SH-SY5Y (cell line): ENCODE data around the gene STAT5B.

Experiments used
- GATA2 ChIP-seq: IDR thresholded peaks from 2 replicates; pipeline ENCODE4 v1.6.1; 2011; ENCODE audit warnings: mild to moderate bottlenecking, low read depth, low read length
- GATA3 ChIP-seq: IDR thresholded peaks from 2 replicates; pipeline ENCODE4 v1.6.1; 2011; ENCODE audit warnings: low read depth, mild to moderate bottlenecking, low read length, moderate library complexity

DNA sequence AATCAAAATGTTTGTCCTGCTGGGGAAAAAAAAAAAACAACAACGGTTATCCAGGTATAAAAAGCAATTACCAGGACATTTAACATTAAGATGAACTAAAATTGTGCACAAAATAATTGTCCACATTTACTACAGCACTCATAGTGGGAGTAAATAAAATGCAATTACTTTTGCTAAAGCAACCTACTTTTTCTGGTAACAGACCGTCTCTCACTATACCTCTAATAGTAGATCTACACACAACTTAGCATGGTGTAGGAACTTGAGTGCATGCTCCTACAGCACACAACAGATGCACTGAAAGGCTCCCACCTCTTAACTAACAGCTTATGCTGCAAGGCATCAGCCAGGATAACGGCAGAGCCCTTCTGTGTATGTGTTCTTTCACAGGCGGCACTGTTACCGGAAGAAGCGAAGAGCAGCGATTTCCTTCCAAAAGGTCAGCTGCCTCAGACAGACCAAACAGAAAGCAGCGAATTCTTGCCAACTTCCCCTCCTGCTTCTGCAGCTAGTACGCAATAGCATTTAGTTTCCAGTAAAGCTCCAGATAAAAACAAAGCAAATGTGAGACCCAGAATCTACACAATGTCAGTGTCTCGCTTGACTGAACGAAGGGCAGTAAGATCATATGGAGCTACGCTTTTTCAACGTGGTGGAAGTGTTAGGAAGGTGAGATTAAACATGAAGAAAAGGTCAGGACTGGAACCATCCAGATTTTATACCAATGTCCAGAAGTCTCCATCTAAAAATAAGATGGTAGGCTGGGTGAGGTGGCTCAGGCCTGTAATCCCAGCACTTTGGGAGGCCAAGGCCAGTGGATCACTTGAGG is 27.6 kb downstream of the STAT5B start:
- no peak for TF ChIP-seq GATA2
- no peak for TF ChIP-seq GATA3
